Activated CD4-positive, alpha-beta T cell treated with anti-CD3 and anti-CD28 coated beads, Interleukin-2, amount 50 U/mL, for 48 hours (primary cell): Measurements from ENCODE around the gene BAIAP3.

Source experiments
- DNase-seq, 2 experiments: peaks; one replicate each; pipeline ENCODE4 v3.0.0-alpha.2; 2020

Gene BAIAP3

DNA sequence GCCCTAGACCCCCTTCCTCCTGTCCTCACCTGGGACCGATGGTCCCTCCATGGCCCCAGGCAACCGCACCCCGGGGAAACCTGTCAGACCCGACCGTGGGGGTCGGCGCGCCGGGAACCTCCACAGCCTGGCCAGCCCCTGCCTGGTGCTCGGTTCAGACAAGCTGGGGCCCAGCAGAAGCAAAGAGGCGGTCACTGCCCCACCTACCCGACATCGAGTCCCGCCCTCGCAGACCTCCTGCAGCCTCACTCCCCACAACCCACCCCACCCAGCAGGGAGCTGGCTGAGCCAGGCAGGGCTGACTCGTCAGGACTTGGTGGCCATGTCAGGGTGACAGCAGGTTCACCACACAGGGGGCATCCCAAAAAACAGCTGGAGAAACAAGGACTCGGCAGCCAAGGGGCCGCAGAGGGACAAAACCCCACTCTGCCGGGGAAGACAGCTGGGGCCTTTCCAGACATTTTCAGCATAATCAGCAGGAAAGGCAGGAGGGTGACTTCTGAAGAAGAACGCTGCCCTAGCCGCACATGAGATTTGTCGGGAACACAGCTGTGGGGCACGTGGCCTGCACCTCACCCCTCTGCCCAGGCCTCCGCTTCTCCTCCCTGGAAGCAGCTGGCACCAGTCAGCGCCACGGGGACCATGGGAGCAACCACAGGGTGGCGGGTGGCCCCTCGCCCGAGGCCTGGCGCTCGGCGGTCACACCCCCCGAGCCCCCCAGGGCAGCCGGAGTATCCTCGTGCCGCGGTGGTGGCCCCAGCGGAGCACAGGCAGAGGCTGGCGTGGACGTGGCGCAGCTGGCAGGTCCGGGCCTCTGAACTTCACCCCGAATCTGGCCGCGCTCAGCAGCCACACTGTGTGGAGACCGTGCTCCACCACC, 41.2 kb downstream of the BAIAP3 start:
- no peak for DNase-seq

DNA sequence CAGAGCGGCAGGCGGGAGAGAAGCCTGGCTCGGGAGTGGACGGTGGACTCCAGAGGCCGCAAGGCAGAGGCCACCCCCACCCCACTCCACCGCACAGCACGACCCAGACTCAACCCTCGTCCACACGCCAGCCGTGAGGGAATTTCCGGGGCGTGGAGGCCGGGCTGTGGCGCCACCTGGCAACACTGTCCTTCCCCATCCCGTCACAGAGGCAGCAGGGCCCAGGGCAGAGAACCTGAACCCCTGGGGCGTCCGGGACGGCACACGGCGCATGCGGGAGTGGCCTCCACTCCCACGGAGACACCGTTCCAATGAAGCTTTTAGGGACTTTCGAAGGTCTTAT, 41.8 kb downstream of the BAIAP3 start:
- no peak for DNase-seq

DNA sequence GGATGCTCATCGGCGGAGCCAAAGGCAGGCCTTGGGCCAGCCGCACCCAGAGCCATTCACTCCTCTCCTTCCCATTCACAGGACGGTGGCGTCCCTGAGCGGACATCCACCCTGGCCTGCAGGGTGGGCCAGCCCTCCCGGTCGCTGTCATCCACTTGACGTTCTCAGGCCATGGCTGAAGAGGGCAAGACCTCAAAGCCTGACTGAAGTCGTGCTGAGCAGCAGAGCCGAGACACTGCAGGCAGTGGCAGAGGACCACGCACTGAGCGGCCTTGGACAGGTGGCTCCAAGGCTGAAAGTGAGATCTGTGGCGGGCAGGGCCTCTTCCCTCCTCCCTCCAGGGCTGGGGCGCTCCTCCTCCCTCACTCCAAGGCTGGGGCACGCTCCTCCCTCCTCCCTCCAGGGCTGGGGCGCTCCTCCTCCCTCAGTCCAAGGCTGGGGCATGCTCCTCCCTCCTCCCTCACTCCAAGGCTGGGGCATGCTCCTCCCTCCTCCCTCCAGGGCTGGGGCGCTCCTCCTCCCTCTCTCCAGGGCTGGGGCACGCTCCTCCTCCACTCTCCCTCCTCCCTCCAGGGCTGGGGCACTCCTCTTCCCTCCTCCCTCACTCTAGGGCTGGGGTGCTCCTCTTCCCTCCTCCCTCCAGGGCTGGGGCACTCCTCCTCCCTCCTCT, 42.4 kb downstream of the BAIAP3 start:
- no peak for DNase-seq

DNA sequence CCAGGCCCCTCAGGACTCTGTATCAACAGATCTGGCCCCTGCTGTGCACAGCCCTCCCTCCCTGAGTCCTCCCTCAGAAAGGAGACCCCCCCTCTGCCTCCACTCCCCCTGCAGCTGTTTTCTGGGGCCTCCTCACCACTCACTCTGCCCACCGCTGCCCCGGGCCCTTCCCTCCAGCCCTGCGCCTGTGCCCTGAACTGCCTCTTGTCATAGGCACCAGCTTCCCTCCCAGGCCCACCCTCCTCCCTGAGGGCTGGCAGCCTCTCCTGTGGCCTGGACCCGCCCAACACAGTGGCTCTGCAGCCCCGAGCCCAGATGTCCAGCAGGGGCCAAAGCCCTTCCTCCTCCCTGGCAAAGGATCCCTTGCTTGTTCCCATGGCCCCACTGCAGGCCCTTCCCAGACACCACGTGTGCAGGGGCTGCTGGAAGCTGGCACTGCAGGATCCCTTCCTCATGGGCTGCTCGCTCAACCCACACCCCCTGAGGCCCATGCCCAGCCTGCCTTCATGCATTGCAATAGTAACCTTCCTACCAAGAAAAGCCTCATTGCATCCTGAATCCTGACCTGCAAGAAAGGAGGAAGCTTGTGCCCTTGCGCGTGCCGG, 44.1 kb downstream of the BAIAP3 start:
- DNase-seq = no peak

DNA sequence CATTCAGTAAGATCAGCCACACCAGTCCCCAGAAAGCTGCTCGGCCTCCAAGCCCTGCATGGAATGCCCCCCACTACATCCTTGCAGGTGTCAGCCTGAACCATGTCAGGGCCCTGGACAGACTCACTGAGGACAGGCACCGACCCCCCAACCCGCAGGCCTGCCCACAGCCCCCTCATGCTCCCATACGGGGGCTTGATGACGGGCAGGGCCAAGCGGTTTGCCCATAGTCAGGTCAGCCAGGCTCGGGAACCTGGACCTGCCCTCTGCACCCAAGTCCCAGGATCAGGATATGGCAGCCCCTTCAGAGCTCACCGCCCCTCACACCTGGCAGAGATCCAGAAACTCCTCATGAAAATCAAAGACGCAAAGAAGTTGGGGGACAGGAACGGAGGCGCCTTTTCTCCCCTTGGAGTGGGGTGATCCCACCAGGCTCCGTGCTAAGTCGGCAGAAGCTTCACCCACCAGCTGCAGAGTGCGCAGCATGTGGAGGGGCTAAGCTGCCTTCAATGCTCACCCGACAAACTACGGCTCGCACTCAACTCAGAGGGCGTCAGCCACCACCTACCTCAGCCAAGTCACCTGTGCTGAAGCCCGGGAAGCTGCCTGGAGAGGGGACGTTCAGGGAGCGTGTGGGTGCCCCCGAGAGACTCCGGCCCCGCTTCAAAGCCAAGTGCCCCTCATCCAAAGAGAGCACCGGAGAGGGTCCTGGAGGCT, 44.8 kb downstream of the BAIAP3 start:
- no peak for DNase-seq

DNA sequence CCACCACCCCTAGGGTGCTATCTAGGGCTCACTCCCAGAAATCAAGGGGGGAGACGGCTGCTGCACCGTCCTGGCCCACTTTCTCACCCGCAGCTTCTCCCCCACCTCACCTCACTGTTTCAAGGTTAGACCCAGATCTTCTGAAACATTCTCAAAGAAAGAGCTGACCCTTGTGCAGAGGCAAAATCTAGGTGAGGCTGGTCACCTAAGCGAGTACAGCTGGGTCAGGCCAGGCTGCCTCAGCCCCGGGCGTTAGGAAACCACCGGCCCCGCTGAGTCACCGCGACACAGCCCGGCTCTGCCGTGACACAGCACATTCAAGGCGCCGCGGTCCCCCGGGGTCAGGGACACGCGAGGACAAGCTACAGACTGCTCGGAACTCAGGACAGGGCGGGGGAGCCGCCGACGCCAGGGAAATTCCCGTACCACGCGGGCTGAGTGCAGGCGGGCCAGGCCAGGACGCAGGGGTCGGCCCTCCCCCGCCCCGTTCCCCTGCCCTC, 45.4 kb downstream of the BAIAP3 start:
- peak; percentile 75 to 78 for DNase-seq

DNA sequence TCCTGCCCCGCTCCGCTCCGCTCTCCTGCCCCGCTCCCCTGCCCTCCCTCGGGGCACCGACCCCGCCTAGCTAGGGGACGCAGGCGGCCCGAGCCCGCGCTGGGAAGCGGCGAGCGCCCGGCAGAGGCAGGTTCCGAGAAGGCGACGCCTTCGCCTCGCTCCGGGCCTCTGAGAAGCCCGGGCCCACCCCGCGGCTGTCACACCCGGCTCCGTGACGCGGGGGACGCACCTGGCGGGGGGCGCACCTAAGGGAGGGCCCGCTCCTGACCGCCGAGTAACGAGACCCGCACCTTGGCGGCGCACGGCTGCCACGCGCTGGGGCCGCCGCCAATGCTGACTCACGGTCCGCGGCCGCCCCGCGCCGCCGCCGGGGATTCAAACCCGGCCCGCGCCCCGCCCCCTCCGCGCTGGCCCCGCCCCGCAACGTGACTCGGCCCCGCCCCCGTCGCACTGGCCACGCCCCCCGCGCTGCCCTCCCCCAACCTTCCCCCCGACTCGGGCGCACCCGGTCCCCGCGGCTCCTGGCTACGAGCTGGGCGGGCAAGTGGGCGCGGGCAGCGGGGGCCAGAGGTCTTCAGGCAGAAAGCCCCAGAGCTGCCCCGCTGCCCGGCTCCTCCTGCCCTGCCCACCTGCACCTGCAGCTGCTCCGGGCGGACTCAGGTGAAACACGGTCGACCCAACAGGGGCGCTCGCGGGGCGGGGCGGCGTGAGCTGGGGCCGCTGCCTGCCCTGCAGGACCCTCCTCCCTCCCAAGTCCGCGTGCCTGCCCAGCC, 46.0 kb downstream of the BAIAP3 start:
- DNase-seq = peak; percentile 72 to 76

DNA sequence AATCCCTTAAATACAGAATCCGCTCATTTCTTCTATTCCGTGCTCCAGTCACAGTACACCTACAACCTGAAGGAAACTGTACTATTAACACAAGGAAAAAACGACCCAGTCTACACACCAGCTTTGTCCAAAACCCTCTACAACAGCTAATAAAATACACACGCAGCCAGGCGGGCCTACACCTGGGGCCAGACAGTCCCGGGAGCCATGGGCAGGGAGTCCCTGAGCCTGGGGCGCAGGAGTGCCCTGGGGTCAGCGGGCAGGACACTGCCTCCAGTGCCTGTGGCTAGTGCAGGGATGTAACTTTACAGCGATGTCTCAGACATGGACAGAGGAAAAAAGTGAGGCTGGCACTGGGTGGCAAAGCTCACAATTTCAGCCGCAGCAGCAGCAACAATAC, 46.8 kb downstream of the BAIAP3 start:
- DNase-seq = no peak

DNA sequence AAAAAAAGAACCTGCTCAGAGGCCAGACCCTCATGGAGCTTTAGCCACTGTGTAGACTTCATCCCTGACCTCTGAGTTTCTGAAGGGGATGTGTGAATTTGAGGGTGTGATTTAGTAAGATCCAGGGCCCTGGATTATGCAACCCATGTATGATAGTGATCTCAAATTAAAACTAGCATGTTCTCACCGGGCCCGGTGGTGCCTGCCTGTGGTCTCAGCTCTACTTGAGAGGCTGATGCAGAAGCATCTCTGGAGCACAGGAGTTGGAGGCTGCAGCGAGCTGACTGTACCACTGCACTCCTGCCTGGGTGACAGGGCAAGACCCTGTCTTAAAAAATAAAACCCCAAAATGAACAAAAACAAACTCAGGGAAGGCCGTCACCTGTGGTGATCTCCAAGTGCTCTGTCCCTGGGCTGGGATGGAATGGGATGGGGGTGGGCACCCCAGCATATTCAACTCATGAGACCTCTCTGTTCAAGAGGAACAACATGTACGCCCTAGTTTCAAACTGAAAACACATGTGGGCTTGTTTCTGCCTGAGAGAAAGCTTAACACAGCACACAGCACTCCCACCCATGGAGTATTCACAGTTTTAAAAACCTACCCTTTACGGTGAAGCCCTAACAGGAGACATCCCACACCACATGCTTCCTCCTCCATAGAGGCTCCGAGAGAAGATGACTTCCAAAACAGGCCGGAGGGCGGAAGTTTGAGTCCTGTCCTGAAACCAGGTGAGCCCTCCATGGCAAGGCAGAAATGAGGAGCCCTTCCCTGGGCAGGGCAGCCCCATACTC, 48.4 kb downstream of the BAIAP3 start:
- no peak for DNase-seq

DNA sequence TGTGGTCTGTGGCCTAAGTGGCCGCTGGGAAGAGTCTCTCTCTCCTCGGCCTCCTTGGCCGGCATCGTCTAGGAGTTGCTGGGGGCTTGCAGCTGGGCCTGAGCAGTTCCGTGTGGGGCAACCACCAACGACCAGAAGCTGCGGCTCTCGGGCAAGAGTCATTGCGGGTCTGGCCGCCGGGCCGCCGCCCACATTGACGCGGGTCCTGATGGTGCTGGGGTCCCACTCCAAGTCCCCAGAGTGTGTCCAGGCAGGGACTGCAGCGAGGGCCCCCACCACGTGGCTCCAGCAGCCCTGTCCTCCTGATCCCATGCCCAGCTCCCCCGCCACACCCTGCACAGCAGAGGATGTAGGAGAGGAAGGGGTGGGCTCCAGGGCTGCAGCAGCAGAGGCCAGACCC, 50.1 kb downstream of the BAIAP3 start:
- DNase-seq = no peak

DNA sequence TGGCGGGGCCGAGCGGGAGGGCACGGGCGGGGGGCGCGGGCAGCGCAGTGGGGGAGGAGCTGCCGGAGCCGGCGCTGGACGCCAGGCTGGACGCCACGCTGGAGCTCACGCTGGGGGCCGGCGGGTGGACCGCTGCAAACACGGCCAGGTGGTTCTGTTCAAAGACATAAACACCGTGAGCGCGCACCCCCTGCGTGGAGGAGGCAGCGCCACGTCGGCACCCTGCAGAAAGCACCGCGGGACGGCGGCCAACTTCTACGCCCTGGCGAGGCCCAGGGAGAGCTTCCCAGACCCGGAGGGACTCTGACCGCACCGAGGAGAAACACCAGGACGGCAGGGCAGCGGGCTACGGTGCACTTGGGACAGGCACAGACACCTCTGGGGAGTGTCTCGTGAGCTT, 51.8 kb downstream of the BAIAP3 start:
- no peak for DNase-seq

DNA sequence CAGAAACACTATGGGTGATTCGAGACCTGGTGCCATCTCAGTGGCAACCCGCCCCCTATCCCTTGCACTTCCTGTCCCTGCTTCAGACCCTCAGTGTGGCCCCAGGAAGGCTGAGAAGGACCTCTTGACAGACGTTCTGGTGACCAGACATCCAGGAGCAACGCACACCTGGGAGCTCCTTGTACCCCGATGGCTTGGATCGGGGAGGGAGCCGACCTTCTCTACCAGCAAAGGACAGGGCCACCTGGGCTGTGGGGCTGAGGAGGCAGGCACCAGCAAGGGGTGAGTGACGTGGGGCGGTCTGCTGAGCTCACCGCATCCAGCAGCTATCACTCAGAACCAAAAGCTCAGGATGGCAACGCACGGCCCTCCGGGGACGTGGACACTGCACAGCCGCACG, 53.9 kb downstream of the BAIAP3 start:
- DNase-seq = no peak

DNA sequence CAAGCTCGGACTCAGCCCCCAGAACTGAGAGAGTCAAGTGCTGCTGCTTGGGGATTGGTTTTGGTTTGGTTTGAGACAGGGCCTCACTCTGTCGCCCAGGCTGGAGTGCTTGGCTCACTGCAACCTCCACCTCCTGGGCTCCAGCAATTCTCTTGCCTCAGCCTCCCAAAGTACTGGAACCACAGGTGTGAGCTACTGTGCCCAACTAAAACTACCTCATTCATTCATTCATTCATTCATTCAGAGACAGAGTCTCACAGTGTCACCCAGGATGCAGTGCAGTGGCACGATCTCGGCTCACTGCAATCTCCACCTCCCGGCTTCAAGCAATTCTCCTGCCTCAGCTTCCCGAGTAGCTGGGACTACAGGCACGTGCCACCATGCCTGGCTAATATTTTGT, 56.3 kb downstream of the BAIAP3 start:
- no peak for DNase-seq

DNA sequence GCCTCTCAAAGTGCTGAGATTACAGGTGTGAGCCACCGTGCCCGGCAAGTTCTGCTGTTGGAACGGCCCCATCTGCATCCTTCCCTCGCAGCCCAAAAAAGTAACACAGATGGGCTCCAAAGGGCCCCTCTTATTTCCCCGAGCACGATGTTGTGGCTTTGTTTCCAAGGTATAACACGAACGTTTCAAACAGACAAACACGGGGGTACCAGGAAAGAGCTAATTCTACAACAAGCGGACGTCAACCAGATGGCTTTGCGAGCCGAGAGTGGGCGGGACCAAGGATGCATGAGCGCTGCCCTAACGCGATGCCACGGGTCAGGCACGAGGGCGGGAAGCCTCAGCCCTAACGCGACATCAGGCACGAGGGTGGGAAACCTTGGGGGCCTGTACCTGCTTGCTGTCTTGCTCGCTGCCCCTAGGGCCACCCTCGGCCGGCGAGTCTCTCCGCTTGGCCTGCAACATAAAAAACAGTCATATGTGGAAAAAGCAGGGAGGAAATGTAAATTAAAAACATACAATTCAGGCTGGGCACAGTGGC, 56.9 kb downstream of the BAIAP3 start:
- no peak for DNase-seq

DNA sequence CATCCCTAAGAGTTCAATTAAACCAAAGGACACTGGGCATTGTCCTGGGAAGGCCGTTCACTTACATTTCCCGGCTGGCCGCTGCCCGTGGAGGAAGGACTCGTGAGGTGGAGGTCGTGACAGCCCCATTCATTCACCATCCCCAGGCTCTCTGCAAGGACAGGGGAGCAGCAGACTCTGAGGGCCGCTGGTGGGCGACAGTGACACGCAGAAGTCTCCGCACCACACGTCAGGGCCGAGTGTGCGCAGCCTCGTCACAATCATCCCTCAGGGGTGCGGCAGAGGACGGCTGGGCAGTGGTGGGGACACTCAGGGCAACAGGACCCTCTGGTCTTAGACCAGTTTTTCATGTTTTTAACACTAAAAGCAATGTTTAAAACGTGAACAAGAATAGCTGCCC, 59.4 kb downstream of the BAIAP3 start:
- no peak for DNase-seq

DNA sequence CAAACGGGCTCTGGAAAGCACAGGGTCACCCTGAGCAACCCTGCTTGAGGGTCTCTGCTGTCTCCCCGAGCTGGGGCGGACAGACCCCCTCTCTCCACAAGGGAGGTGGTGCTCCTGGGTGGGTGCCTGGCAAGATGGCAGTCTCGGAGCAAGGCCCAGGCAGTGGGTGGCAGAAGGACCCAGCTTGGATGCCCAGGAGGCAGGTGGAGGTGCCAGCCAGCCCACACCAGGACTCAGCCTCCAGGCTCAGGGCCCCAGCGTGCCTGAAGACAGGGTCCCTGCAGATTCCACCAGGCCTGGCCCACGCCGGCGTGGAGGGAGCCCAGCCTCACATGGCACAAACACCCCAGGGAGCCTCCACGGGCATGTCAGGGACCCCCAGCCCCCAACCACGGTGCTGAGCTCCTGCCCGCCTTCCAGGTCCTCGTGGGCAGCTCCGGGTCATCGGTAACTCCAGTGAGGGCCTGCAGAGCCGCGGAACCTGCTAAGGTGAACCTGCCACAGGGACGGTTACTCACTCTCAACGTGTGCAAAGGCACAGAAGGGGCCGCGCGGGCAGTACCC, 60.2 kb downstream of the BAIAP3 start:
- DNase-seq = no peak

DNA sequence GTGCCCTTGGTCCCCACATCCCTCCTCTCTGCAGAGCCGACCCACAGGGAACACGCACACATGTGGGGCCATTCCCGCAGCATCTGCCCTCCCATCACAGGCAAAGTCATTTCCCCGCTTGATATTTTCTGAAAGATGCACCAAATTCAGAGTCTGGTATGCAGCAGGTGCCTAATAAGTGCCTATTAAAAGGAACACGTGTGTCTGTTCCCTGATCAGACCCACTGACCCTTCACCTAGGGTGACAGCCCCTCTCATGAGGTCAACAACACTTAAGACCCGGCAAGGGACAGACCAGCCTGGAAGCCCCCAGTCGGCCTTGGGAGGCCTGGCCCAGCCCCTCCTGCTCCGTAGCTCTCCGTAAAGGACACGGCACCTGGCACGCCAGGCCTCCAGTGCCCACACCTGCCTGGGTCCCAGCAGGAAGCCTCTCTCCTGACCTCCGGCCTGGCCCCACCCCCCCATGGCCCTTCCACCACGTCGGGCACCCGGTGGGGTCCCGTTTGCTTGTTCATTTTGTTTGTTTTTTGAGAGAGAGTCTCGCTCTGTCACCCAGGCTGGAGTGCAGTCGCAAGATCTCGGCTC, 61.0 kb downstream of the BAIAP3 start:
- no peak for DNase-seq

DNA sequence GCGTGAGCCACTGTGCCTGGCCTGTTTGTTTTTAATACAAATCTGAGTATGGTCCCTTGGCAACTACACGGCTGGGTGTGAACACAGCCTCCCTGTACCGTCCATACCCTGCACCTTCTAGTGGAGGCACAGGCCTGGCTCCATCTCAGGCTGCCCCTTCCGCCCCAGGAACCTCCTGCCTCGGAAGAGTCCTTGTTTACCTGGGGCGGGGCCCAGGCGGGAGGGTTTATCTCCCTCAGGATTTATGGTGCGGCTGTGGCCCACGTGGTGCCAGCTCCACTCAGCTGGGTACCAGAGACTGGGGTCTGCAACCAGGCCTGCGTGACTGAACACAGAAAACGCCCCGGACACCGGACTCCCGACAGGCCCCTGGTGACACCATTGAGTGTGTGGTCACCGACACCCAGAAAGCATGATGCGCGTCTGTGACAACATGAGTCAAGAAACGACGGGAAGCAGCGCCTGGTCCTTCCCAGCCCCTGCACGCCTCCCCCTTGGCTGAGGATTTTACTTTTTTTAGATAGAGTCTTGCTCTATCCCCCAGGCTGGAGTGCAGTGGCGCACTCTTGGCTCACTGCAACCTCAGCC, 62.1 kb downstream of the BAIAP3 start:
- DNase-seq = no peak

DNA sequence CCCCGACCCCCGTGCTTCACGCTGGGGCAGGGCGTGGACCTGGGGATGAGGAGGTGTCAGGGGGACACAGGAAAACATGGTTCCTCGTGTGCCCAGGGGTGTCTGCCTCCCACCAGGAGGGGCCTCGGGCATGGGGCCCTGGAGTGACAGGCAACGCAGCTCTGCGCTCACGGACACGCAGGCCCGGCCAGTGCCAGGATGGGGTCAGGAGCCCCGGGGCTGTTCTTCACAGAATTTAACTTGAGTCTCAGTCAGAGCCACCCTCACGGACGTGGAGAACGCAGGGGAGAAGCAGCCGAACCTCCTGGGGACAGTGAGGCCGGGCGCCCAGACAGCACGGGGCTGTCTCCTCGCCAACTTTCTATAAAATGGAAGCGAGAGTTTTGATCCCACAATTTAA, 64.3 kb downstream of the BAIAP3 start:
- no peak for DNase-seq

DNA sequence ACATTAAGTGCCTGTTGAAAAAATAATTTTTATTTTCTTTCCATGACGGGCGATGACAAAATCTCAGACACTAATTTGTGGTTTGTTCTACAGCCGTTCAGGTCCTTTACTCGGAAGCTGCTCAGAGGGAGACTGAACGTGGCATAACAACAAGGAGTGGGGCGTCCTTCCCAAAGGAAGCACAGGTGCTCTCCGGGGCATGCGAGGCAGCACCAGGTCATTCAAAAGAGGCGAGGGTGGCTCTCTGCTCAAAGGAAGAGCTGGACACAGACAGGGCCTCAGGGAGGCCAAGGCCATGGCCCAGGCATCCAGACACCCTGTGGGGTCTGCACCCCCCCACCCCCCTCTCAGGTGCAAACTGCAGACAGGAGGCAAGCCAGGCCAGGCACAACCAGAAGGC, 64.9 kb downstream of the BAIAP3 start:
- DNase-seq = no peak
